Measurements from ENCODE around the gene C2CD2.
"Not testable (repeated sequence)": the region's sequence is repeated elsewhere in the genome, so short reads cannot be mapped to it uniquely, and the experiment has no call there.

The C2CD2 gene

GRCh38 chr21:41965045-41965444 is 11.2 kb upstream of the C2CD2 start:
- Histone ChIP-seq H3K9me3 (ENCODE audit: control insufficient read depth in 1 of 2, low read length in 2 of 2) (no peaks in the 10 kb centered on the region), H3K4me1 (ENCODE audit: control insufficient read depth in 1 of 2, insufficient read depth in 2 of 2, low read length in 2 of 2) (no peaks in the 10 kb centered on the region), H3K36me3 (ENCODE audit: control insufficient read depth in 1 of 2, insufficient read depth in 2 of 2, low read length in 2 of 2) (no peaks in the 10 kb centered on the region), H3K27ac (ENCODE audit: low read length) (no peak overlapping the region), H3K4me3 (ENCODE audit: low read depth in 1 of 2, low read length in 2 of 2) (no peak overlapping the region), H3K27me3 (ENCODE audit: low read depth, low read length) (no peaks in the 10 kb centered on the region)

- no peaks in the 10 kb centered on the region for H3K4me1 ChIP-seq (ENCODE audit: control insufficient read depth in 1 of 2, insufficient read depth in 2 of 2, low read length in 2 of 2)
- no peak overlapping the region for H3K4me3 ChIP-seq (ENCODE audit: low read depth in 1 of 2, low read length in 2 of 2)
- H3K27ac ChIP-seq (ENCODE audit: low read length): no peak overlapping the region
Observed at GRCh38 chr21:41964171-41964570, 10.4 kb upstream of the C2CD2 start.

GRCh38 chr21:41962425-41962966 is 8.7 kb upstream of the C2CD2 start:
- H3K9me3 ChIP-seq (ENCODE audit: control insufficient read depth in 1 of 2, low read length in 2 of 2): no peaks in the 10 kb centered on the region

More at GRCh38 chr21:41964171-41964570, 10.4 kb upstream of the C2CD2 start:
- Histone ChIP-seq H3K36me3 (ENCODE audit: control insufficient read depth in 1 of 2, insufficient read depth in 2 of 2, low read length in 2 of 2) (no peaks in the 10 kb centered on the region), H3K27me3 (ENCODE audit: low read depth, low read length) (no peaks in the 10 kb centered on the region), H3K9me3 (ENCODE audit: control insufficient read depth in 1 of 2, low read length in 2 of 2) (no peaks in the 10 kb centered on the region)

GRCh38 chr21:41961753-41962152 is 7.9 kb upstream of the C2CD2 start:
- H3K9me3 ChIP-seq (ENCODE audit: control insufficient read depth in 1 of 2, low read length in 2 of 2): no peaks in the 10 kb centered on the region
- no peak overlapping the region for H3K4me3 ChIP-seq (ENCODE audit: low read depth in 1 of 2, low read length in 2 of 2)
- H3K36me3 ChIP-seq (ENCODE audit: control insufficient read depth in 1 of 2, insufficient read depth in 2 of 2, low read length in 2 of 2): no peaks in the 10 kb centered on the region
- H3K4me1 ChIP-seq (ENCODE audit: control insufficient read depth in 1 of 2, insufficient read depth in 2 of 2, low read length in 2 of 2): peaks cover 7 to 14% of the 10 kb centered on the region in 2 donors
- no peaks in the 10 kb centered on the region for H3K27me3 ChIP-seq (ENCODE audit: low read depth, low read length)
- H3K27ac ChIP-seq (ENCODE audit: low read length): no peak overlapping the region

More at GRCh38 chr21:41962425-41962966, 8.7 kb upstream of the C2CD2 start:
- Histone ChIP-seq H3K36me3 (ENCODE audit: control insufficient read depth in 1 of 2, insufficient read depth in 2 of 2, low read length in 2 of 2) (no peaks in the 10 kb centered on the region), H3K4me1 (ENCODE audit: control insufficient read depth in 1 of 2, insufficient read depth in 2 of 2, low read length in 2 of 2) (peaks cover 3 to 7% of the 10 kb centered on the region in 2 donors), H3K27ac (ENCODE audit: low read length) (no peak overlapping the region), H3K27me3 (ENCODE audit: low read depth, low read length) (no peaks in the 10 kb centered on the region), H3K4me3 (ENCODE audit: low read depth in 1 of 2, low read length in 2 of 2) (no peak overlapping the region)

GRCh38 chr21:41961282-41961701 is 7.5 kb upstream of the C2CD2 start:
- H3K9me3 ChIP-seq (ENCODE audit: control insufficient read depth in 1 of 2, low read length in 2 of 2): no peaks in the 10 kb centered on the region
- peaks cover 7 to 14% of the 10 kb centered on the region in 2 donors for H3K4me1 ChIP-seq (ENCODE audit: control insufficient read depth in 1 of 2, insufficient read depth in 2 of 2, low read length in 2 of 2)
- no peaks in the 10 kb centered on the region for H3K27me3 ChIP-seq (ENCODE audit: low read depth, low read length)
- H3K36me3 ChIP-seq (ENCODE audit: control insufficient read depth in 1 of 2, insufficient read depth in 2 of 2, low read length in 2 of 2): no peaks in the 10 kb centered on the region
- no peak overlapping the region for H3K4me3 ChIP-seq (ENCODE audit: low read depth in 1 of 2, low read length in 2 of 2)
- no peak overlapping the region for H3K27ac ChIP-seq (ENCODE audit: low read length)

GRCh38 chr21:41960386-41960785 is 6.6 kb upstream of the C2CD2 start:
- H3K27me3 ChIP-seq (ENCODE audit: low read depth, low read length): no peaks in the 10 kb centered on the region
- no peaks in the 10 kb centered on the region for H3K36me3 ChIP-seq (ENCODE audit: control insufficient read depth in 1 of 2, insufficient read depth in 2 of 2, low read length in 2 of 2)
- H3K4me1 ChIP-seq (ENCODE audit: control insufficient read depth in 1 of 2, insufficient read depth in 2 of 2, low read length in 2 of 2): peaks cover 7 to 14% of the 10 kb centered on the region in 2 donors
- no peak overlapping the region for H3K4me3 ChIP-seq (ENCODE audit: low read depth in 1 of 2, low read length in 2 of 2)
- H3K27ac ChIP-seq (ENCODE audit: low read length): no peak overlapping the region
- no peaks in the 10 kb centered on the region for H3K9me3 ChIP-seq (ENCODE audit: control insufficient read depth in 1 of 2, low read length in 2 of 2)

GRCh38 chr21:41959697-41960096 is 5.9 kb upstream of the C2CD2 start:
- H3K4me1 ChIP-seq (ENCODE audit: control insufficient read depth in 1 of 2, insufficient read depth in 2 of 2, low read length in 2 of 2): peaks cover 7 to 14% of the 10 kb centered on the region in 2 donors
- not testable (repeated sequence) for H3K27me3 ChIP-seq (ENCODE audit: low read depth, low read length); H3K27ac ChIP-seq (ENCODE audit: low read length); H3K9me3 ChIP-seq (ENCODE audit: control insufficient read depth in 1 of 2, low read length in 2 of 2); H3K36me3 ChIP-seq (ENCODE audit: control insufficient read depth in 1 of 2, insufficient read depth in 2 of 2, low read length in 2 of 2); H3K4me3 ChIP-seq (ENCODE audit: low read depth in 1 of 2, low read length in 2 of 2)

- Histone ChIP-seq H3K27me3 (ENCODE audit: low read depth, low read length) (no peaks in the 10 kb centered on the region), H3K4me3 (ENCODE audit: low read depth in 1 of 2, low read length in 2 of 2) (no peak overlapping the region), H3K4me1 (ENCODE audit: control insufficient read depth in 1 of 2, insufficient read depth in 2 of 2, low read length in 2 of 2) (peaks cover 7 to 18% of the 10 kb centered on the region in 2 donors), H3K27ac (ENCODE audit: low read length) (no peak overlapping the region), H3K36me3 (ENCODE audit: control insufficient read depth in 1 of 2, insufficient read depth in 2 of 2, low read length in 2 of 2) (no peaks in the 10 kb centered on the region), H3K9me3 (ENCODE audit: control insufficient read depth in 1 of 2, low read length in 2 of 2) (no peaks in the 10 kb centered on the region)
Observed at GRCh38 chr21:41958886-41959563, 5.2 kb upstream of the C2CD2 start.

GRCh38 chr21:41957991-41958766 is 4.4 kb upstream of the C2CD2 start:
- H3K4me3 ChIP-seq (ENCODE audit: low read depth in 1 of 2, low read length in 2 of 2): no peak overlapping the region
- H3K4me1 ChIP-seq (ENCODE audit: control insufficient read depth in 1 of 2, insufficient read depth in 2 of 2, low read length in 2 of 2): peaks cover 7 to 19% of the 10 kb centered on the region in 2 donors
- H3K9me3 ChIP-seq (ENCODE audit: control insufficient read depth in 1 of 2, low read length in 2 of 2): no peaks in the 10 kb centered on the region
- H3K27me3 ChIP-seq (ENCODE audit: low read depth, low read length): no peaks in the 10 kb centered on the region
- H3K36me3 ChIP-seq (ENCODE audit: control insufficient read depth in 1 of 2, insufficient read depth in 2 of 2, low read length in 2 of 2): no peaks in the 10 kb centered on the region
- H3K27ac ChIP-seq (ENCODE audit: low read length): no peak overlapping the region

GRCh38 chr21:41956926-41957729 is 3.3 kb upstream of the C2CD2 start:
- no peak overlapping the region for H3K4me3 ChIP-seq (ENCODE audit: low read depth in 1 of 2, low read length in 2 of 2)
- H3K27ac ChIP-seq (ENCODE audit: low read length): no peak overlapping the region
- peaks cover 7 to 22% of the 10 kb centered on the region in 2 donors for H3K4me1 ChIP-seq (ENCODE audit: control insufficient read depth in 1 of 2, insufficient read depth in 2 of 2, low read length in 2 of 2)
- no peaks in the 10 kb centered on the region for H3K9me3 ChIP-seq (ENCODE audit: control insufficient read depth in 1 of 2, low read length in 2 of 2)
- H3K27me3 ChIP-seq (ENCODE audit: low read depth, low read length): no peaks in the 10 kb centered on the region
- no peaks in the 10 kb centered on the region for H3K36me3 ChIP-seq (ENCODE audit: control insufficient read depth in 1 of 2, insufficient read depth in 2 of 2, low read length in 2 of 2)

GRCh38 chr21:41955516-41955915 is 1.7 kb upstream of the C2CD2 start:
- Histone ChIP-seq H3K9me3 (ENCODE audit: control insufficient read depth in 1 of 2, low read length in 2 of 2) (no peaks in the 10 kb centered on the region), H3K36me3 (ENCODE audit: control insufficient read depth in 1 of 2, insufficient read depth in 2 of 2, low read length in 2 of 2) (no peaks in the 10 kb centered on the region), H3K27me3 (ENCODE audit: low read depth, low read length) (no peaks in the 10 kb centered on the region), H3K4me1 (ENCODE audit: control insufficient read depth in 1 of 2, insufficient read depth in 2 of 2, low read length in 2 of 2) (peaks cover 7 to 28% of the 10 kb centered on the region in 2 donors), H3K4me3 (ENCODE audit: low read depth in 1 of 2, low read length in 2 of 2) (no peak overlapping the region), H3K27ac (ENCODE audit: low read length) (no peak overlapping the region)

Data from muscle layer of duodenum (tissue), 2 donors.